ENCODE measurements around the gene ATXN7L2.

DNA sequence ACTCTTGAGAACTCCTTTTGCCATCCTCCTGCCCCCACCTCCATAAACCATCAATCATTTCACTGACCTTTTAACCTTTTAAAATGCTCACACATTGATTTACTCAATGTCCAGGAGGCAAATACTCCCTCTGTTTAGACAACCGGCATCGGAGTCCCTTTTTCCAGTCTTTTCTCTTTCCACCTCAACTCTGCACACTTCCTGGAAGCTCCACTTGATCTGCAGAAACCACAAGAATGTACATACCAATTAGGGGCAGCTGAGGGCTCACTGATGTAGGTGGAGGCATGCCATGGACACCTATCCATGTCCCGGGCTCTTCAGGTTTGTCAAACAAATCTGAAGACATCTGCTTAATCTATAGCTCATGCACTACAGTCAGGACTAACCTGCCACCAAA is 31.1 kb downstream of the ATXN7L2 start:
- TF ChIP-seq, protein P1, sequence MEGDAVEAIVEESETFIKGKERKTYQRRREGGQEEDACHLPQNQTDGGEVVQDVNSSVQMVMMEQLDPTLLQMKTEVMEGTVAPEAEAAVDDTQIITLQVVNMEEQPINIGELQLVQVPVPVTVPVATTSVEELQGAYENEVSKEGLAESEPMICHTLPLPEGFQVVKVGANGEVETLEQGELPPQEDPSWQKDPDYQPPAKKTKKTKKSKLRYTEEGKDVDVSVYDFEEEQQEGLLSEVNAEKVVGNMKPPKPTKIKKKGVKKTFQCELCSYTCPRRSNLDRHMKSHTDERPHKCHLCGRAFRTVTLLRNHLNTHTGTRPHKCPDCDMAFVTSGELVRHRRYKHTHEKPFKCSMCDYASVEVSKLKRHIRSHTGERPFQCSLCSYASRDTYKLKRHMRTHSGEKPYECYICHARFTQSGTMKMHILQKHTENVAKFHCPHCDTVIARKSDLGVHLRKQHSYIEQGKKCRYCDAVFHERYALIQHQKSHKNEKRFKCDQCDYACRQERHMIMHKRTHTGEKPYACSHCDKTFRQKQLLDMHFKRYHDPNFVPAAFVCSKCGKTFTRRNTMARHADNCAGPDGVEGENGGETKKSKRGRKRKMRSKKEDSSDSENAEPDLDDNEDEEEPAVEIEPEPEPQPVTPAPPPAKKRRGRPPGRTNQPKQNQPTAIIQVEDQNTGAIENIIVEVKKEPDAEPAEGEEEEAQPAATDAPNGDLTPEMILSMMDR (IDR thresholded peaks at IDR 0.05): no peak
- TF ChIP-seq POLR2A (IDR thresholded peaks at IDR 0.05): no peak
